DOHH2 (cell line): ENCODE results near the gene DCUN1D3.

Source experiments
- EZH2phosphoT487 ChIP-seq: fragments of 200-600 bp; sonication (generic); IDR thresholded peaks from 2 replicates; pipeline ENCODE4 v1.6.1; 2017; ENCODE audit warnings: borderline replicate concordance, mild to moderate bottlenecking, antibody characterized with exemption, low read length, moderate library complexity, mixed read lengths
- TF ChIP-seq, protein P1 (sequence below): fragments of 200-600 bp; sonication (generic); IDR thresholded peaks from one replicate; pipeline ENCODE4 v1.5.1; 2014; ENCODE audit warnings: antibody characterized with exemption, mild to moderate bottlenecking, low read depth, low read length; ENCODE audit not compliant: poor library complexity, severe bottlenecking

DNA sequence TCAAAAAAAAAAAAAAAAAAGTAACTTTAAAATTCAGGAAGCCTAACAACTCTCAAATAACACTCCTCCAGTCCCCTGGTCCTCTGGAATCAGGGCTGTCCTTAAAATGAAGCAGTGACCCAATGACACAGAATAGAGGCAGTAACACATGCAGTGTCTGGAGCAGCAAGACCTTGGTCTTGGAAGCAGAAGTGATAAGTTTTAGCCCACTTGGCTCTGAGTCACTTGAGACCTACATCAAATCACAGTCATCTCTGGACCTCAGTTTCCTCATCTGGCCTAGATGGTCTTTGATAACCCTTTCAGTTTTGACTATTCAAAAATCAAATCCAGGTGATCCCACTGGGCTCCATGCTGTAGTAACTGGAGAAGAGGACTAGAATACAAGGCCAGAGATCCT lies 39.5 kb upstream of the DCUN1D3 start:
- TF ChIP-seq, protein P1, sequence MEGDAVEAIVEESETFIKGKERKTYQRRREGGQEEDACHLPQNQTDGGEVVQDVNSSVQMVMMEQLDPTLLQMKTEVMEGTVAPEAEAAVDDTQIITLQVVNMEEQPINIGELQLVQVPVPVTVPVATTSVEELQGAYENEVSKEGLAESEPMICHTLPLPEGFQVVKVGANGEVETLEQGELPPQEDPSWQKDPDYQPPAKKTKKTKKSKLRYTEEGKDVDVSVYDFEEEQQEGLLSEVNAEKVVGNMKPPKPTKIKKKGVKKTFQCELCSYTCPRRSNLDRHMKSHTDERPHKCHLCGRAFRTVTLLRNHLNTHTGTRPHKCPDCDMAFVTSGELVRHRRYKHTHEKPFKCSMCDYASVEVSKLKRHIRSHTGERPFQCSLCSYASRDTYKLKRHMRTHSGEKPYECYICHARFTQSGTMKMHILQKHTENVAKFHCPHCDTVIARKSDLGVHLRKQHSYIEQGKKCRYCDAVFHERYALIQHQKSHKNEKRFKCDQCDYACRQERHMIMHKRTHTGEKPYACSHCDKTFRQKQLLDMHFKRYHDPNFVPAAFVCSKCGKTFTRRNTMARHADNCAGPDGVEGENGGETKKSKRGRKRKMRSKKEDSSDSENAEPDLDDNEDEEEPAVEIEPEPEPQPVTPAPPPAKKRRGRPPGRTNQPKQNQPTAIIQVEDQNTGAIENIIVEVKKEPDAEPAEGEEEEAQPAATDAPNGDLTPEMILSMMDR, result no peak
- TF ChIP-seq EZH2phosphoT487, result no peak
